Stimulated activated naive CD8-positive, alpha-beta T cell treated with anti-CD3 and anti-CD28 coated beads, Interleukin-15, Interleukin-2, amounts not matched to agents 100 U/mL and 50 U/mL, for 24 hours (primary cell): ENCODE data around the gene SPATA6L.
A peak's percentile ranks its signal among the peaks of the same experiment; 100 is the strongest.

Experiments
- ATAC-seq: fragments of 150-1000 bp; cut with Tn5 transposase; one replicate; pipeline ENCODE4 v1.10.0; 2021
- DNase-seq: peaks from one replicate; pipeline ENCODE4 v3.0.0; 2021

Gene SPATA6L

GRCh38 chr9:4584636-4585035 lies 81.6 kb downstream of the SPATA6L start:
- ATAC-seq: no peak
- DNase-seq: no peak

- no peak for DNase-seq
Observed at GRCh38 chr9:4583001-4583400, 83.3 kb downstream of the SPATA6L start.

GRCh38 chr9:4581861-4582565 lies 84.3 kb downstream of the SPATA6L start:
- DNase-seq: no peak

More at GRCh38 chr9:4583001-4583400, 83.3 kb downstream of the SPATA6L start:
- ATAC-seq: no peak

GRCh38 chr9:4581035-4581760 lies 85.1 kb downstream of the SPATA6L start:
- DNase-seq (no peak), ATAC-seq (no peak)

More at GRCh38 chr9:4581861-4582565, 84.3 kb downstream of the SPATA6L start:
- ATAC-seq: no peak

- ATAC-seq (no peak), DNase-seq (no peak)
Observed at GRCh38 chr9:4579001-4579400, 87.3 kb downstream of the SPATA6L start.

- ATAC-seq (no peak), DNase-seq (no peak)
Observed at GRCh38 chr9:4576448-4576847, 89.8 kb downstream of the SPATA6L start.

- no peak for ATAC-seq
Observed at GRCh38 chr9:4575997-4576396, 90.3 kb downstream of the SPATA6L start.

GRCh38 chr9:4574657-4575243 lies 91.5 kb downstream of the SPATA6L start:
- peak; percentile 11 for DNase-seq
- ATAC-seq: peak; percentile 68

More at GRCh38 chr9:4575997-4576396, 90.3 kb downstream of the SPATA6L start:
- DNase-seq: no peak

GRCh38 chr9:4573634-4574389 lies 92.5 kb downstream of the SPATA6L start:
- DNase-seq (no peak), ATAC-seq (no peak)

GRCh38 chr9:4573176-4573575 lies 93.1 kb downstream of the SPATA6L start:
- DNase-seq: no peak

GRCh38 chr9:4572184-4572826 lies 94.0 kb downstream of the SPATA6L start:
- ATAC-seq: no peak
- peak; percentile 14 for DNase-seq

More at GRCh38 chr9:4573176-4573575, 93.1 kb downstream of the SPATA6L start:
- no peak for ATAC-seq

GRCh38 chr9:4569101-4569500 lies 97.2 kb downstream of the SPATA6L start:
- DNase-seq: no peak
- no peak for ATAC-seq

- DNase-seq: no peak
- no peak for ATAC-seq
Observed at GRCh38 chr9:4567601-4568000, 98.7 kb downstream of the SPATA6L start.

- ATAC-seq: no peak
- no peak for DNase-seq
Observed at GRCh38 chr9:4566806-4567205, 99.5 kb downstream of the SPATA6L start.

GRCh38 chr9:4563105-4563504 lies 103.2 kb downstream of the SPATA6L start:
- no peak for DNase-seq

GRCh38 chr9:4559261-4560182 lies 106.8 kb downstream of the SPATA6L start:
- DNase-seq (no peak), ATAC-seq (no peak)

More at GRCh38 chr9:4563105-4563504, 103.2 kb downstream of the SPATA6L start:
- ATAC-seq: no peak

- DNase-seq (no peak), ATAC-seq (no peak)
Observed at GRCh38 chr9:4558371-4558998, 107.8 kb downstream of the SPATA6L start.

- ATAC-seq: no peak
- DNase-seq: no peak
Observed at GRCh38 chr9:4555236-4555635, 111.0 kb downstream of the SPATA6L start.

- DNase-seq (no peak), ATAC-seq (no peak)
Observed at GRCh38 chr9:4553951-4554381, 112.3 kb downstream of the SPATA6L start.
